MM.1S (cell line): ENCODE data around the gene GDPD3.

ENCODE experiments used
- DNase-seq: peaks from one replicate; pipeline ENCODE4 v3.0.0-alpha.2; 2015
- H2AFZ ChIP-seq: fragments of 300-600 bp; sonication (generic); 2 replicates; pipeline ENCODE4 v1.6.0; 2016; ENCODE audit warnings: antibody characterized with exemption, low read length
- H3F3A ChIP-seq: fragments of 300-600 bp; sonication (generic); 2 replicates; pipeline ENCODE4 v1.6.1; 2016; ENCODE audit warnings: mild to moderate bottlenecking, antibody characterized with exemption, low read length, moderate library complexity, mixed read lengths; ENCODE audit not compliant: insufficient read depth
- H3K27ac ChIP-seq: fragments of 300-600 bp; sonication (generic); 2 replicates; pipeline ENCODE4 v1.5.1; 2016; ENCODE audit warnings: mild to moderate bottlenecking, low read length
- H3K27me3 ChIP-seq: fragments of 300-600 bp; sonication (generic); replicated peaks from 2 replicates; pipeline ENCODE4 v1.6.0; 2016; ENCODE audit warnings: low read length; ENCODE audit not compliant: insufficient read depth
- H3K36me3 ChIP-seq: fragments of 300-600 bp; sonication (generic); replicated peaks from 2 replicates; pipeline ENCODE4 v1.6.1; 2016; ENCODE audit warnings: mild to moderate bottlenecking, low read length, mixed read lengths; ENCODE audit not compliant: insufficient read depth
- H3K4me1 ChIP-seq: fragments of 300-600 bp; sonication (generic); 2 replicates; pipeline ENCODE4 v1.6.1; 2016; ENCODE audit warnings: low read length, mixed read lengths
- H3K4me2 ChIP-seq: fragments of 300-600 bp; sonication (generic); 2 replicates; pipeline ENCODE4 v1.6.0; 2016; ENCODE audit warnings: low read depth, low read length
- H3K4me3 ChIP-seq: fragments of 300-600 bp; sonication (generic); 2 replicates; pipeline ENCODE4 v1.5.1; 2016; ENCODE audit warnings: low read length, mixed read lengths
- H3K79me2 ChIP-seq: fragments of 300-600 bp; sonication (generic); 2 replicates; pipeline ENCODE4 v1.6.1; 2016; ENCODE audit warnings: mixed run types, low read length, mixed read lengths
- H3K9ac ChIP-seq: fragments of 300-600 bp; sonication (generic); 2 replicates; pipeline ENCODE4 v1.6.1; 2016; ENCODE audit warnings: low read length, mixed read lengths
- H3K9me2 ChIP-seq: fragments of 300-600 bp; sonication (generic); replicated peaks from 2 replicates; pipeline ENCODE4 v1.6.1; 2016; ENCODE audit warnings: mild to moderate bottlenecking, low read length, mixed read lengths; ENCODE audit not compliant: insufficient read depth
- H3K9me3 ChIP-seq: fragments of 300-600 bp; sonication (generic); replicated peaks from 2 replicates; pipeline ENCODE4 v1.6.1; 2016; ENCODE audit warnings: mild to moderate bottlenecking, low read length, mixed read lengths; ENCODE audit not compliant: insufficient read depth
- H4K20me1 ChIP-seq: fragments of 300-600 bp; sonication (generic); 2 replicates; pipeline ENCODE4 v1.6.1; 2016; ENCODE audit warnings: mild to moderate bottlenecking, low read length, moderate library complexity, mixed read lengths; ENCODE audit not compliant: insufficient read depth
- CTCF ChIP-seq: fragments of 300-600 bp; sonication (generic); IDR thresholded peaks from 2 replicates; pipeline ENCODE4 v1.5.1; 2016; ENCODE audit warnings: antibody characterized with exemption, low read length, mixed read lengths
- EZH2 ChIP-seq: fragments of 300-600 bp; sonication (generic); optimal IDR thresholded peaks from 2 replicates; pipeline ENCODE3; 2017; ENCODE audit warnings: low read depth, mild to moderate bottlenecking, antibody characterized with exemption, low read length, mixed read lengths
- EZH2phosphoT487 ChIP-seq: fragments of 300-600 bp; sonication (generic); IDR thresholded peaks from 2 replicates; pipeline ENCODE4 v1.6.1; 2018; ENCODE audit warnings: antibody characterized with exemption, low read length

Gene GDPD3

DNA sequence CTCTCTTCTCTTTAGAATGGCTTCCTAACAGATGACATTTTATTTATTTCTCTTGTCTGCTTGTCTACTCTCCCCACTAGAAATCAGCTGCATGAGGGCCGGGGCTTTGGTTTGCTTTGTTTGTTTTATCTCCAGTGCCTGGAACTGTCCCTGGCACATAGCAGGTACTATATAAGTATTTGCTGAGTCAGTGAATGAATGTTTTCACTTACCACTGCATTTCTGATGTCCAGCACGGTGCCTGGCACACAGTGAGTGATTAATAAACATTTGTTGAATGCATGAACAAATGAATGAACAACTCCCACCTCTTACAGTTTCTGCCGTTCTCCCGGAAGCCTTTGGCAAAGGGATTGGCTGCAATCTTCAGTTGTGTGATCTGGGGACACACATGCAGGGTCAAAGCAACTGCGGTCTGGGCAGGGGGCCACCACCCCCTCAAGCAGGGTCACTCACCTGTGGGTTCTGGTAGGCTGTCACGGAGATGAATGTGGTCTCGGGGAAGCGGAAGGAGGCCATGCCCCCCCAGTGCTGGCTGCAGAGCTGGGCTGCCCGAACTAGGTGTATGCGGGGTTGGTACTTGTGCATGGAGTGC is 25.0 kb downstream of the GDPD3 start:
- no peaks in the 10 kb centered on the region for H3K79me2 ChIP-seq
- TF ChIP-seq CTCF (no peak), EZH2 (no peak), EZH2phosphoT487 (no peak)
- no peaks in the 10 kb centered on the region for H3K9me2 ChIP-seq
- no peak overlapping the region for H2AFZ ChIP-seq
- H3K36me3 ChIP-seq: no peaks in the 10 kb centered on the region
- peaks cover 13% of the 10 kb centered on the region for H3F3A ChIP-seq
- H3K4me2 ChIP-seq: no peak overlapping the region
- no peak overlapping the region for H3K27ac ChIP-seq
- no peaks in the 10 kb centered on the region for H3K9me3 ChIP-seq
- no peaks in the 10 kb centered on the region for H4K20me1 ChIP-seq
- no peak overlapping the region for H3K4me3 ChIP-seq
- no peak overlapping the region for H3K9ac ChIP-seq
- no peaks in the 10 kb centered on the region for H3K27me3 ChIP-seq
- no peak for DNase-seq
- H3K4me1 ChIP-seq: peaks cover 8% of the 10 kb centered on the region

DNA sequence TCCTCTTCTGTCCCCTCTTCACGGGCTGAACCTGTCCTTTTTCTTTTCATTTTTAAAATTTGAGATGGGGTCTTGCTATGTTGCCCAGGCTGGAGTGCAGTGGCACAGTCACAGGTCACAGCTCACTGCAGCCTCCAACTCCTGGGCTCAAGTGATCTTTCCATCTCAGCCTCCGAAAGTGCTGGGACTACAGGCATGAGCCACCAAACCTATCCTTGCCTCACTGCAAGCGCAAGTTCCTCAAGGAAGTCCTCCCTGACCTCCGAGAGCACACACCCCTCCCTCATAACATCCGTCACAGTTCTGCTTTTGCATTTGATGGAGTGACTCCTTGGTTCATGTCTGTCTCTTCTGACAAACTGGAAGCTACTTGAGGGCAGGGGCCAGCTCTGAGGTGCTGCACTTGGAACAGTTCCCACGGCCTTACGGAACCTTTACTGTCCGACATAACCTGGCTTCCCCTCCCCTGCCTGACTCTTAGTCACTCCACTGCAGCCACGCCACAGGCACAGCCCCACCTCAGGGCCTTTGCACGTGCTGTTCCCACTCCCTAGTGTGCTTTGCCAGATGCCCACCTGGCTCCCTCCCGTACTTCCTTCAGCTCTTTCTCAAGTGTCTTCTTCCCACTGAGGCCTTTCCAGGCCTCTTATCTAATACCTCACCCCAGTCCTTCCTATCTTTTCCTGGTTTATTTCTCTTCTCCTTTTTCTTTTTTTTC is 26.0 kb downstream of the GDPD3 start:
- no peaks in the 10 kb centered on the region for H3K36me3 ChIP-seq
- no peaks in the 10 kb centered on the region for H3K9me3 ChIP-seq
- no peak overlapping the region for H3K9ac ChIP-seq
- no peaks in the 10 kb centered on the region for H4K20me1 ChIP-seq
- H3K4me2 ChIP-seq: no peak overlapping the region
- H3K9me2 ChIP-seq: no peaks in the 10 kb centered on the region
- H3K4me3 ChIP-seq: no peak overlapping the region
- H3K27ac ChIP-seq: no peak overlapping the region
- TF ChIP-seq EZH2phosphoT487: no peak
- DNase-seq: no peak
- no peak overlapping the region for H2AFZ ChIP-seq
- no peaks in the 10 kb centered on the region for H3K79me2 ChIP-seq
- H3F3A ChIP-seq: peaks cover 4% of the 10 kb centered on the region; the same call in 1 of the 2 replicates
- no peaks in the 10 kb centered on the region for H3K27me3 ChIP-seq
- no peaks in the 10 kb centered on the region for H3K4me1 ChIP-seq

DNA sequence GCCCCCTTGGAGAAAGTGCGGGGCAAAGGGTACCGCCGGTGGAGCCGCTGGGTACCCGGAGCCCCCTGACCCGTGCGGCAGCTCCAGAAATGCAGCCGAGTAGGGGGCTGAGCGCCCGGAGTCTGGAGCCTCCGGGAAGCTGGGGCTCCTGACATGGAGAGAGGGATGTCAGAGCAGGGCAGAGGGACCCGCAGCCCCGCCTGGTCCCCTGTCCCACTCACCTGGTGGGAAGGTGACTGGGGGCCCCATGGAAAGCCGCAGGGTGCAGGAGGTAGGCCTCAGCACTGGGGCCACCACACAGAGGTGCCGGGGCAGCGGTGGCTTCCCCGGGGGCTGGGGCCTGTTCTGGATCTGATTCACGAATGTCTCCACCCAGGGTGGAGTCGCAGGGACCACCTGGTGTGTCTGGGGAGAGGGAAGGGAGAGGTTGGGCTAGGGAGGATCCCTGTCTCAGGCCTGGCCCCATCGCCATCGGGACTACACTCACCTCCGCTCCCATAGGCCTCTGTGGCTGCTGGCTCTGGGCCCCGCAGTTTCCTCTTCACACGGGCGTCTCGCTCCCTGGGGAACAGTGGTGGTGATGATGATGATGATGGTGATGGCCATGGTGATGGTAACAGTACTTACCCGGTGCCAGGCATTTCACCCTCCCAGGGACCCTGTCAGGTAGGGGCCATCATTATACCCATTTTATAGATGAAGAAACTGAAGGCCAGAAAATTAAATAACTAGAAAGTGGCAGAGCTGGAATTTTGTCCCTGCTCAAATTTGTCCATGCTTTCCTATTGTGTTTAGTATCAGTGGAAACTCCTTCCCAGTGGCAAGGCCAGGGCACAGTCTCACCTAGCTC is 26.8 kb downstream of the GDPD3 start:
- Histone ChIP-seq H3K36me3 (no peaks in the 10 kb centered on the region), H3K9ac (no peak overlapping the region)
- DNase-seq: no peak

More for the DNA sequence above, 26.8 kb downstream of the GDPD3 start:
- H3K79me2 ChIP-seq: no peaks in the 10 kb centered on the region
- no peak overlapping the region for H2AFZ ChIP-seq
- no peaks in the 10 kb centered on the region for H4K20me1 ChIP-seq
- H3K27me3 ChIP-seq: no peaks in the 10 kb centered on the region
- H3K4me1 ChIP-seq: no peaks in the 10 kb centered on the region
- H3K4me2 ChIP-seq: no peak overlapping the region
- H3K9me2 ChIP-seq: no peaks in the 10 kb centered on the region
- H3K4me3 ChIP-seq: no peak overlapping the region
- TF ChIP-seq EZH2: no peak
- TF ChIP-seq CTCF: no peak
- TF ChIP-seq EZH2phosphoT487: no peak
- H3K27ac ChIP-seq: no peak overlapping the region
- no peaks in the 10 kb centered on the region; the same call in 1 of the 2 replicates for H3F3A ChIP-seq
- H3K9me3 ChIP-seq: no peaks in the 10 kb centered on the region
